ENCODE data around the gene BTG2. TPM values are rescaled to one million over a fixed set of nuclear protein-coding genes. Genes with fewer than 3 reads are reported as not detected.
"Not testable (repeated sequence)": the region's sequence is repeated elsewhere in the genome, so short reads cannot be mapped to it uniquely, and the experiment has no call there.

BTG2 gene
- polyA plus RNA-seq, 2 donors, result 9.4 to 27.3 TPM

GRCh38 chr1:203289982-203290260 lies 15.4 kb upstream of the BTG2 start:
- H3K4me3 ChIP-seq (ENCODE audit: low read depth in 1 of 2, low read length in 2 of 2), result no peak overlapping the region
- WGBS, 2 donors, result 30% methylated on average over 2 of the region's 2 CpGs
- peak overlapping the region; percentile 89 to 95 for H3K27ac ChIP-seq (ENCODE audit: low read depth in 2 of 2, low read length in 1 of 2)
- peaks cover 8 to 33% of the 10 kb centered on the region in 2 donors for H3K4me1 ChIP-seq (ENCODE audit: control insufficient read depth in 2 of 2, insufficient read depth in 2 of 2, low read length in 1 of 2)
- H3K36me3 ChIP-seq (ENCODE audit: control insufficient read depth in 2 of 2, insufficient read depth in 2 of 2, low read length in 1 of 2), result no peaks in the 10 kb centered on the region
- no peaks in the 10 kb centered on the region for H3K9me3 ChIP-seq (ENCODE audit: control insufficient read depth in 2 of 2, insufficient read depth in 1 of 2, low read depth in 1 of 2, low read length in 1 of 2)
- H3K27me3 ChIP-seq (ENCODE audit: control insufficient read depth in 1 of 2, insufficient read depth in 2 of 2, low read length in 2 of 2), result no peaks in the 10 kb centered on the region

GRCh38 chr1:203290261-203291089 lies 14.8 kb upstream of the BTG2 start:
- H3K36me3 ChIP-seq (ENCODE audit: control insufficient read depth in 2 of 2, insufficient read depth in 2 of 2, low read length in 1 of 2), result no peaks in the 10 kb centered on the region
- WGBS, 2 donors, result 9 to 11% methylated on average over 31 of the region's 31 CpGs
- H3K4me3 ChIP-seq (ENCODE audit: low read depth in 1 of 2, low read length in 2 of 2), result peak overlapping the region in 1 of 2 donors; percentile 23
- H3K27me3 ChIP-seq (ENCODE audit: control insufficient read depth in 1 of 2, insufficient read depth in 2 of 2, low read length in 2 of 2), result no peaks in the 10 kb centered on the region
- peak overlapping the region; percentile 89 to 95 for H3K27ac ChIP-seq (ENCODE audit: low read depth in 2 of 2, low read length in 1 of 2)
- peaks cover 8 to 33% of the 10 kb centered on the region in 2 donors for H3K4me1 ChIP-seq (ENCODE audit: control insufficient read depth in 2 of 2, insufficient read depth in 2 of 2, low read length in 1 of 2)
- H3K9me3 ChIP-seq (ENCODE audit: control insufficient read depth in 2 of 2, insufficient read depth in 1 of 2, low read depth in 1 of 2, low read length in 1 of 2), result no peaks in the 10 kb centered on the region

GRCh38 chr1:203291201-203292096 lies 13.9 kb upstream of the BTG2 start:
- H3K36me3 ChIP-seq (ENCODE audit: control insufficient read depth in 2 of 2, insufficient read depth in 2 of 2, low read length in 1 of 2), result no peaks in the 10 kb centered on the region
- 63 to 65% methylated on average over 17 of the region's 17 CpGs for WGBS, 2 donors
- H3K9me3 ChIP-seq (ENCODE audit: control insufficient read depth in 2 of 2, insufficient read depth in 1 of 2, low read depth in 1 of 2, low read length in 1 of 2), result no peaks in the 10 kb centered on the region
- H3K27ac ChIP-seq (ENCODE audit: low read depth in 2 of 2, low read length in 1 of 2), result peak overlapping the region; percentile 85 to 95
- peaks cover 6 to 31% of the 10 kb centered on the region in 2 donors for H3K4me1 ChIP-seq (ENCODE audit: control insufficient read depth in 2 of 2, insufficient read depth in 2 of 2, low read length in 1 of 2)
- H3K4me3 ChIP-seq (ENCODE audit: low read depth in 1 of 2, low read length in 2 of 2), result no peak overlapping the region
- H3K27me3 ChIP-seq (ENCODE audit: control insufficient read depth in 1 of 2, insufficient read depth in 2 of 2, low read length in 2 of 2), result no peaks in the 10 kb centered on the region

GRCh38 chr1:203295796-203296195 lies 9.5 kb upstream of the BTG2 start:
- H3K4me3 ChIP-seq (ENCODE audit: low read depth in 1 of 2, low read length in 2 of 2), result no peak overlapping the region
- WGBS, 2 donors, result 75 to 80% methylated on average over 1 of the region's 1 CpG
- H3K9me3 ChIP-seq (ENCODE audit: control insufficient read depth in 2 of 2, insufficient read depth in 1 of 2, low read depth in 1 of 2, low read length in 1 of 2), result no peaks in the 10 kb centered on the region
- H3K27me3 ChIP-seq (ENCODE audit: control insufficient read depth in 1 of 2, insufficient read depth in 2 of 2, low read length in 2 of 2), result no peaks in the 10 kb centered on the region
- H3K4me1 ChIP-seq (ENCODE audit: control insufficient read depth in 2 of 2, insufficient read depth in 2 of 2, low read length in 1 of 2), result peaks cover 0 to 8% of the 10 kb centered on the region in 2 donors
- H3K36me3 ChIP-seq (ENCODE audit: control insufficient read depth in 2 of 2, insufficient read depth in 2 of 2, low read length in 1 of 2), result no peaks in the 10 kb centered on the region
- no peak overlapping the region for H3K27ac ChIP-seq (ENCODE audit: low read depth in 2 of 2, low read length in 1 of 2)

GRCh38 chr1:203296460-203297073 lies 8.8 kb upstream of the BTG2 start:
- no peak overlapping the region for H3K27ac ChIP-seq (ENCODE audit: low read depth in 2 of 2, low read length in 1 of 2)
- no peaks in the 10 kb centered on the region for H3K9me3 ChIP-seq (ENCODE audit: control insufficient read depth in 2 of 2, insufficient read depth in 1 of 2, low read depth in 1 of 2, low read length in 1 of 2)
- 85 to 86% methylated on average over 7 of the region's 7 CpGs for WGBS, 2 donors
- no peaks in the 10 kb centered on the region for H3K27me3 ChIP-seq (ENCODE audit: control insufficient read depth in 1 of 2, insufficient read depth in 2 of 2, low read length in 2 of 2)
- peaks cover 0 to 5% of the 10 kb centered on the region in 2 donors for H3K4me1 ChIP-seq (ENCODE audit: control insufficient read depth in 2 of 2, insufficient read depth in 2 of 2, low read length in 1 of 2)
- no peaks in the 10 kb centered on the region for H3K36me3 ChIP-seq (ENCODE audit: control insufficient read depth in 2 of 2, insufficient read depth in 2 of 2, low read length in 1 of 2)
- no peak overlapping the region for H3K4me3 ChIP-seq (ENCODE audit: low read depth in 1 of 2, low read length in 2 of 2)

- Histone ChIP-seq H3K9me3 (ENCODE audit: control insufficient read depth in 2 of 2, insufficient read depth in 1 of 2, low read depth in 1 of 2, low read length in 1 of 2) (no peaks in the 10 kb centered on the region), H3K4me3 (ENCODE audit: low read depth in 1 of 2, low read length in 2 of 2) (no peak overlapping the region), H3K36me3 (ENCODE audit: control insufficient read depth in 2 of 2, insufficient read depth in 2 of 2, low read length in 1 of 2) (no peaks in the 10 kb centered on the region), H3K27ac (ENCODE audit: low read depth in 2 of 2, low read length in 1 of 2) (peak overlapping the region in 1 of 2 donors; percentile 6), H3K4me1 (ENCODE audit: control insufficient read depth in 2 of 2, insufficient read depth in 2 of 2, low read length in 1 of 2) (peaks cover 0 to 8% of the 10 kb centered on the region in 2 donors), H3K27me3 (ENCODE audit: control insufficient read depth in 1 of 2, insufficient read depth in 2 of 2, low read length in 2 of 2) (no peaks in the 10 kb centered on the region)
- WGBS, 2 donors, result 77 to 83% methylated on average over 4 of the region's 4 CpGs
These were observed 6.2 kb upstream of the BTG2 start for GRCh38 chr1:203299169-203299568.

GRCh38 chr1:203299719-203300429 lies 5.4 kb upstream of the BTG2 start:
- WGBS, 2 donors, result 92% methylated on average over 8 of the region's 8 CpGs
- not testable (repeated sequence) for H3K36me3 ChIP-seq (ENCODE audit: control insufficient read depth in 2 of 2, insufficient read depth in 2 of 2, low read length in 1 of 2); H3K27ac ChIP-seq (ENCODE audit: low read depth in 2 of 2, low read length in 1 of 2); H3K4me3 ChIP-seq (ENCODE audit: low read depth in 1 of 2, low read length in 2 of 2); H3K27me3 ChIP-seq (ENCODE audit: control insufficient read depth in 1 of 2, insufficient read depth in 2 of 2, low read length in 2 of 2); H3K4me1 ChIP-seq (ENCODE audit: control insufficient read depth in 2 of 2, insufficient read depth in 2 of 2, low read length in 1 of 2); H3K9me3 ChIP-seq (ENCODE audit: control insufficient read depth in 2 of 2, insufficient read depth in 1 of 2, low read depth in 1 of 2, low read length in 1 of 2)

GRCh38 chr1:203300441-203301330 lies 4.6 kb upstream of the BTG2 start:
- Histone ChIP-seq H3K36me3 (ENCODE audit: control insufficient read depth in 2 of 2, insufficient read depth in 2 of 2, low read length in 1 of 2) (no peaks in the 10 kb centered on the region), H3K27ac (ENCODE audit: low read depth in 2 of 2, low read length in 1 of 2) (peak overlapping the region in 1 of 2 donors; percentile 70), H3K27me3 (ENCODE audit: control insufficient read depth in 1 of 2, insufficient read depth in 2 of 2, low read length in 2 of 2) (no peaks in the 10 kb centered on the region), H3K9me3 (ENCODE audit: control insufficient read depth in 2 of 2, insufficient read depth in 1 of 2, low read depth in 1 of 2, low read length in 1 of 2) (no peaks in the 10 kb centered on the region), H3K4me3 (ENCODE audit: low read depth in 1 of 2, low read length in 2 of 2) (no peak overlapping the region), H3K4me1 (ENCODE audit: control insufficient read depth in 2 of 2, insufficient read depth in 2 of 2, low read length in 1 of 2) (peaks cover 0 to 8% of the 10 kb centered on the region in 2 donors)
- 54 to 63% methylated on average over 11 of the region's 11 CpGs for WGBS, 2 donors
